Gastrocnemius medialis (tissue), 4 donors: ENCODE measurements around the gene MAP3K5.

Experiments
- POLR2A ChIP-seq, 2 donors: fragments of 450-650 bp; IDR thresholded peaks; one replicate each; pipeline ENCODE4 v1.6.1; 2017; ENCODE audit warnings: antibody characterized with exemption in 2 of 2, mild to moderate bottlenecking in 2 of 2, moderate library complexity in 2 of 2
- TF ChIP-seq, protein P1 (sequence below), 5 experiments: fragments of 450-650 bp in 3 of 5; fragments of 200-600 bp in 2 of 5; sonication (generic) in 2 of 5; IDR thresholded peaks in 4 of 5; conservative IDR thresholded peaks in 1 of 5; 1 replicate in 4 of 5; 2 replicates in 1 of 5; pipeline ENCODE4 v1.5.1; 2016 to 2019; ENCODE audit warnings: antibody characterized with exemption in 5 of 5, mild to moderate bottlenecking in 3 of 5, moderate library complexity in 3 of 5

DNA sequence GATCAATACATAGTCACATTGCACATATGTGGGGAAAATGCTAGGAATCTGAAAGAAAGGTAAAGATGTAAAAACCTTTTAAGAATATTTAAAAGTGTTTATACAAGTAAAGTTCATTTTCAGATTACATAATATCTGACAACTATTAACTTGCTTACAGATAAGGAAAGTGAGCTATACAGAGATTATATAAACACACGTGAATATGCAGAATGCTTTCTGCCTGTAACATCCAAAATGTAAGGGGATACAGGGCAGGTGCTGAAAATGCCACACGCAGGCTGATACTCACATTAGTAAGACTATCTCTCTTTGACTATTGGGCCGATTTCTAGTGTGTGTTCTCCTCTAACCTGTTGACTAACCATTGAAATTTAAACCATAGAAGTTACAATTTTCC lies 224.1 kb downstream of the MAP3K5 start:
- TF ChIP-seq, protein P1, sequence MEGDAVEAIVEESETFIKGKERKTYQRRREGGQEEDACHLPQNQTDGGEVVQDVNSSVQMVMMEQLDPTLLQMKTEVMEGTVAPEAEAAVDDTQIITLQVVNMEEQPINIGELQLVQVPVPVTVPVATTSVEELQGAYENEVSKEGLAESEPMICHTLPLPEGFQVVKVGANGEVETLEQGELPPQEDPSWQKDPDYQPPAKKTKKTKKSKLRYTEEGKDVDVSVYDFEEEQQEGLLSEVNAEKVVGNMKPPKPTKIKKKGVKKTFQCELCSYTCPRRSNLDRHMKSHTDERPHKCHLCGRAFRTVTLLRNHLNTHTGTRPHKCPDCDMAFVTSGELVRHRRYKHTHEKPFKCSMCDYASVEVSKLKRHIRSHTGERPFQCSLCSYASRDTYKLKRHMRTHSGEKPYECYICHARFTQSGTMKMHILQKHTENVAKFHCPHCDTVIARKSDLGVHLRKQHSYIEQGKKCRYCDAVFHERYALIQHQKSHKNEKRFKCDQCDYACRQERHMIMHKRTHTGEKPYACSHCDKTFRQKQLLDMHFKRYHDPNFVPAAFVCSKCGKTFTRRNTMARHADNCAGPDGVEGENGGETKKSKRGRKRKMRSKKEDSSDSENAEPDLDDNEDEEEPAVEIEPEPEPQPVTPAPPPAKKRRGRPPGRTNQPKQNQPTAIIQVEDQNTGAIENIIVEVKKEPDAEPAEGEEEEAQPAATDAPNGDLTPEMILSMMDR (IDR thresholded peaks at IDR 0.05 in 4 of 5, conservative IDR thresholded peaks at IDR 0.05 in 1 of 5) = no peak
- no peak for TF ChIP-seq POLR2A (IDR thresholded peaks at IDR 0.05)
